NCI-H2171 treated with DMSO at 0.1 percent for 48 hours (cell line): ENCODE results near the gene POLR3A.

Experiments
- DNase-seq: peaks from one replicate; lab custom pipeline; 2025; lab: John Stamatoyannopoulos, UW

POLR3A gene

GRCh38 chr10:77943121-77943901 is 86.0 kb downstream of the POLR3A start:
- peak; percentile 74 for DNase-seq

- DNase-seq, result no peak
Measured at GRCh38 chr10:77941790-77942189, 87.5 kb downstream of the POLR3A start.

GRCh38 chr10:77940627-77941026 is 88.7 kb downstream of the POLR3A start:
- no peak for DNase-seq

DNA sequence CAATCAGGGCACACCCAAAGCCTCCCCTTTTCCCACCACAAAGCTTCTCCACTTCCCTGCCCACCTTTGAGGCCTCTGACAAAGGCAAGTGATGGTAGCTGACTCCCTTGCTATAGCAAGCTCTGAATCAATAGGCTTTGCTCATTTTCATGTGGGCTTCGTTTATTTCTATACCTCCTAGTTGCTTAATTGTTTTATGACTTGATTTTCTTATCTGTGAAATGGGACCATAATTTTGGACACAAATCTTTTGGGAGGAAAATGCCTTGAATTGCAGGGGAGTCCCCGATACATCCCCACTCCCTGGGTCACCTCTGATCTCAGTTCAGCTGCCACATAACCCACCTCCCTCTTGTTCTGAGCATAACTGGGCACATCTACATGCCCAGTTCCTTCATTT is 89.1 kb downstream of the POLR3A start:
- DNase-seq, result no peak

DNA sequence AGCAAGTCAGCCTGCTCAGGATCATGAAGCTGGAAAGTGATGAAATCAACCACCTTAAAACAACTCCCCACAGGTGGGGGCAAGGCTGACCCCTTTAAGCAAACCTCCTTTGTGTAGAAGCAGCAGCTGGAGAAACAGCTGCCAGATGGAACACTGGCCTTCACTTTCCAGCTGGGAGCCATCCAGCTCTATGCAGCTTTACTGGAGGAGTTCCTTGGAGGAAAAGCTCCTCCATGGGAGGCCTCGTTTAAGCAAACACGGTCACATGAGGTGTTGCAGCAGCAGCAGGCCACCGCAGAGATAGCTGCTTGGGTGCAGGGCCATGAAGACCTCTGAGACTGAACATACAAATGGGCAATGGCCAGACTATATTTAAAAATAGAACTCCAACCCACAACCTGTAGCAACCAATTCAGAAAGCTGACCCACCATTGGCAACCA is 89.7 kb downstream of the POLR3A start:
- peak; percentile 51 for DNase-seq

- DNase-seq, result no peak
Measured at GRCh38 chr10:77936697-77937567, 92.4 kb downstream of the POLR3A start.

DNA sequence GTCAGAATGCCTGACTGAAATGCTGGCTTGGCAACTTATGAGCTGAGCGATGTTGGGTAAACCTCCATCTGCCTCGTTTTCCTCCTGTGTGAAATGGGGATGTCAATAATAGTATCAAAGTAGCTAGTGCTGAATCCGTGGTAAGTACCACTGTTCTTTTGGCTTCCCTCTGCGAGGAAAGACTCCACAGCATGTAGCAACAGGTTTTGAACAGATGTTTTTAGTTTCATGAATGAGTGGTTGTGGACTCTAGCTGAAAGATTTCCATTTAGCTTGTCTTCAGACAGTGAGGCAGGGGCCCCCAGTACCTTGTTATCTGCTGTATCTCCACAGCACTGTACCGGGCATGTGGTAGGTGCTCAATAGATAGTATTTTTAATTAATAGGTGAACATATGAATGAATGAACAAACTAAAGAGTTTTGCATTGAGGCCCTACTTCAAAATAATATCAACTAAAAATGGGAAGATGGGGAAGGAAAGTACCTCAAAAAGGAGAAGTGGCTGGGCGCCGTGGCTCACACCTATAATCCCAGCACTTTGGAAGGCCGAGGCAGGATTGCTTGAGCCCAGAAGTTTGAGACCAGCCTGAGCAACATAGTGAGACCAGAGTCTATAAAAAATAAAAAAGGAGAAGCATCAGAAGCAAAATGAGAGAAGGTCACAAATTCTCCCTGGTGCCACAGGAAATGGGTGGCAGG is 97.1 kb downstream of the POLR3A start:
- DNase-seq, result peak; percentile 72

DNA sequence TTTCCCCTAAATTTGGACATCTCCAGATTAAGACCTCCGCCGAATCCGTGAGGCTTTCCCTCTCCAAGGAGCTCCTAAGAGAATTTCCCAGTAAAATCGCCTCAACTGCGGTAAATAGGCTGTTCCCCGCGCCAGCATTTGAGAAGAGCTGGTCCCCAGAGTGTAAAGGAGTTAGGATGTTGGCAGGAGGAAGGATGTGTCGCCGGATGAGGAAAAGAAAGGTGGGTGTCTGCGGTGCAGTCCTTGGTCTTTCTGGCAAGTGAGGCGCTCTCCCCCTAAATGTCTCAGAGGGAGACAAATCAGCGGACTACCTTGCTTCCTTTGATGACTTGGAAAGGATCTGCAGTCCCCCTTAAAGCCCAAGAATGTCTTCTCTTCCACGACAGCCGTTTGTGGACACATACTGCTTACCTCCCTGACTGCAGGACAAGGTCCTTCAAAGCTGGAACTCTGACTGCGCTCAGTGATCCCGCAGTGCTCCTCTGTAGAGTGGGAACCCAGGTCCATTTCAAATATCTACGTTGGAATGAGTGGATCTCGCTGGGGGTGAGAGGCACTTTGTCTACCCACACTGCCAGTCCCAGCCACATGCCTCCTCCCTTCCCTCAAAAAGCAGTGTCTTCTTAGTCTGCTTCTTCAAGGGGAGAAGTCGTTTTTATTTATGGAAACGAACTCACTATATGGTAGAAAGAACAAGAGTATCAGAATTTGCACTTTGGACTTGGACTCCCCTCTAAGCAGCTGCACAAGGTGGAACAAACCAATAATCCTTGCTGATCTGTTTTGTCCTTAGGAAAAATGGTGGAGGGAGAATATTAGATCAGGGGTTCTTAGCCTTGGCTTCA is 101.7 kb downstream of the POLR3A start:
- DNase-seq, result peak; percentile 35

GRCh38 chr10:77926566-77927401 is 102.5 kb downstream of the POLR3A start, which contains the start of gene DLG5:
TSS of gene DLG5 (minus strand) at chr10:77926755. CDS start at chr10:77926520, 235 bp downstream.
- DNase-seq, result peak; percentile 14

- DNase-seq, result peak; percentile 17
Measured at GRCh38 chr10:77925795-77926565, 103.3 kb downstream of the POLR3A start.

DNA sequence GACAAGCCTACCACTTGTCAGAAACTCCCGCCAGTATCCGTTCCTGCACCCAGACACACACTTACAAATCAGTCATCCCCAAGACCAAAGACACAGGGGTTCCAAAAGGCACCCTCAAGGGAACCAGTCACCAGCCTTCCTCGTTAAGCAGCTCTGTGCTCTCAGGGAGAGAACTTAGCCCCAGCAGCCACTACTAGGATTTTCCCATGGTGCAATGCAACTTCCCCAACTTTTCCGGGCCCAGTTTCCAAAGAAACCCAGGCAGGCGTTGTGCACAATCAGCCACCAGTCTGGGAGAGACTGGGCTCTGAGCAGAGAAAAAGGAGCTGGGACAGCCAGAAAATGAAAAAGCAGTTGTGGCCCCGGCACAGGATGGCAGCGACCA is 103.9 kb downstream of the POLR3A start:
- DNase-seq, result no peak

DNA sequence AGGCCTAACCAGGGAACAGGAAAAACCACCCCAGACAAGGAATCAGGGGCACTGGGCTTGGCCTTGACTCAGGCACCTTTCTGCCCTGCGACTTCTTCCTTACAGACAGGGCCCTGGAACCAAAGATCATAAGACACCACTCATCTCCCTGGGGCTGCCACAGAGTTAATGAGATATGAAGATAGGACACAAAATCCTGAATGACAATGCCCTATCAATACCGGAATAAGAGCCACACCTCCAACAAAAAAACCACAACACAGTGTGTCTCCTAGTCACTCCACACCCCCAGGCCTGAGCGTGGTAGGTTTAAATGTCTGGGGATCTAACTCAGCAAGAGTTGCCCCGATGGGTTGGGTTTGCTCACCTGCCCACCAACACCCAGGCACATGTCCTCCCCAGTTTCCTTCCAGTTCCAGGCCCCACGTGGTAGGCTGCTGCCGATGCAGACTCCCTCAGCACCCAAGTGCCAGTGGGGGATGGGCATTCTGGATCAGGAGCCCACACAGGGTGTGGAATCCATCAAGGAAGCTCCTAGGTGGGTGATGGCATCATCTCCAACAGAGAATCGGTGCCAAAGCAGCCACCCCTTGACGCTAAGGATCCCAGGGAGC is 106.6 kb downstream of the POLR3A start:
- DNase-seq, result no peak

GRCh38 chr10:77922055-77922454 is 107.3 kb downstream of the POLR3A start:
- DNase-seq, result no peak

- DNase-seq, result no peak
Measured at GRCh38 chr10:77921395-77921794, 107.9 kb downstream of the POLR3A start.

- DNase-seq, result no peak
Measured at GRCh38 chr10:77920495-77920894, 108.8 kb downstream of the POLR3A start.

- DNase-seq, result no peak
Measured at GRCh38 chr10:77919713-77920108, 109.6 kb downstream of the POLR3A start.
